ENCODE results near the gene MED17.

- no peak for TF ChIP-seq CTCF (IDR thresholded peaks at IDR 0.05; ENCODE audit: low read length)
- TF ChIP-seq EZH2phosphoT487 (IDR thresholded peaks at IDR 0.05; ENCODE audit: low read length), result no peak
- TF ChIP-seq EZH2 (optimal IDR thresholded peaks at IDR 0.05; ENCODE audit: low read depth, low read length), result no peak
Observed at GRCh38 chr11:93765551-93765950, 18.5 kb upstream of the MED17 start.

Measured in MM.1S (cell line).